Endothelial cell of umbilical vein (primary cell): ENCODE data around the gene NFIA. TPM values are rescaled to one million over a fixed set of nuclear protein-coding genes. Genes with fewer than 3 reads are reported as not detected.

Source experiments
- BruUV-seq: library from RNA; stranded (reverse); fragments of 400-500 nt; replicated peaks from 2 replicates; lab custom pipeline; 2021; lab: Mats Ljungman, UMichigan
- CTCF ChIA-PET: fragments of 300-600, 350-600 bp; sonication (Branson Sonifier 250); formaldehyde crosslinking; loops from one replicate; lab custom pipeline; 2021; ENCODE audit warnings: antibody characterized with exemption, inconsistent platforms; lab: Charles Lee
- POLR2A ChIA-PET: fragments of 300-600, 350-600 bp; sonication (Branson Sonifier 250); formaldehyde crosslinking; loops from one replicate; lab custom pipeline; 2021; ENCODE audit warnings: antibody characterized with exemption, inconsistent platforms; lab: Charles Lee
- DNase-seq: peaks from one replicate; pipeline ENCODE4 v3.0.0-alpha.2; 2011; ENCODE audit warnings: low read depth, low spot score
- FAIRE-seq: peaks from 2 replicates; lab custom pipeline; 2011; peaks lifted over from hg19 to GRCh38; lab: Jason Lieb, UNC
- H2AFZ ChIP-seq: 2 replicates; pipeline ENCODE4 v1.6.0; 2012; ENCODE audit warnings: low read depth, low read length, control low read depth, inconsistent platforms
- H3K27ac ChIP-seq: 2 replicates; pipeline ENCODE4 v1.5.1; 2011; ENCODE audit warnings: low read depth, mild to moderate bottlenecking, control low read depth, low read length, moderate library complexity; ENCODE audit not compliant: insufficient read depth
- H3K27me3 ChIP-seq, 2 experiments: 2 replicates each; pipeline versions ENCODE4 v1.6.0 to v1.6.1; 2011; ENCODE audit warnings: low read length in 2 of 2, mixed read lengths in 1 of 2; ENCODE audit not compliant: control insufficient read depth in 2 of 2, insufficient read depth in 2 of 2
- H3K36me3 ChIP-seq, 2 experiments: 2 replicates in 1 of 2; 3 replicates in 1 of 2; pipeline ENCODE4 v1.5.1; 2011; ENCODE audit warnings: low read length in 2 of 2, mild to moderate bottlenecking in 1 of 2, moderate library complexity in 1 of 2; ENCODE audit not compliant: control insufficient read depth in 2 of 2, insufficient read depth in 2 of 2; ENCODE audit errors: extremely low read depth in 1 of 2
- H3K4me1 ChIP-seq: 3 replicates; pipeline ENCODE4 v1.5.1; 2011; ENCODE audit warnings: mild to moderate bottlenecking, low read length; ENCODE audit not compliant: control insufficient read depth, insufficient read depth; ENCODE audit errors: extremely low read depth
- H3K4me2 ChIP-seq: 2 replicates; pipeline ENCODE4 v1.6.1; 2011; ENCODE audit warnings: low read length, control low read depth, mixed read lengths; ENCODE audit not compliant: insufficient read depth
- H3K4me3 ChIP-seq, 3 experiments: fragments of 200-600 bp in 1 of 3; sonication (generic), shearing (Covaris generic) in 1 of 3; replicated peaks in 1 of 3; 2 replicates each; pipeline ENCODE4 v1.5.1; 2011 to 2016; ENCODE audit warnings: control low read depth in 3 of 3, low read length in 3 of 3, mild to moderate bottlenecking in 2 of 3, inconsistent platforms in 1 of 3, low read depth in 1 of 3, moderate library complexity in 1 of 3; ENCODE audit not compliant: insufficient read depth in 1 of 3
- H3K79me2 ChIP-seq: 2 replicates; pipeline ENCODE4 v1.6.0; 2012; ENCODE audit warnings: low read length, inconsistent platforms; ENCODE audit not compliant: control insufficient read depth, insufficient read depth
- H3K9ac ChIP-seq: replicated peaks from 2 replicates; pipeline ENCODE3; 2011; ENCODE audit warnings: low read length, control low read depth; ENCODE audit not compliant: insufficient read depth; ENCODE audit errors: extremely low read depth
- H3K9me1 ChIP-seq: replicated peaks from 3 replicates; pipeline ENCODE4 v1.6.0; 2011; ENCODE audit warnings: mild to moderate bottlenecking, low read length; ENCODE audit not compliant: control insufficient read depth, insufficient read depth; ENCODE audit errors: extremely low read depth
- H3K9me3 ChIP-seq: replicated peaks from 2 replicates; pipeline ENCODE4 v1.5.1; 2012; ENCODE audit warnings: low read length, inconsistent platforms; ENCODE audit not compliant: control insufficient read depth, insufficient read depth
- H4K20me1 ChIP-seq: replicated peaks from 2 replicates; pipeline ENCODE3; 2011; ENCODE audit warnings: mild to moderate bottlenecking, low read length; ENCODE audit not compliant: control insufficient read depth, insufficient read depth; ENCODE audit errors: extremely low read depth
- EZH2 ChIP-seq: IDR thresholded peaks from 2 replicates; pipeline ENCODE4 v1.6.1; 2012; ENCODE audit warnings: borderline replicate concordance, low read depth, mild to moderate bottlenecking, moderate library complexity, low read length, inconsistent platforms; ENCODE audit not compliant: severe bottlenecking
- FOS ChIP-seq: IDR thresholded peaks from 2 replicates; pipeline ENCODE4 v1.6.1; 2011; ENCODE audit warnings: mild to moderate bottlenecking, low read length, moderate library complexity, borderline replicate concordance; ENCODE audit not compliant: insufficient read depth
- GATA2 ChIP-seq: IDR thresholded peaks from 2 replicates; pipeline ENCODE4 v1.7.0; 2011; ENCODE audit warnings: low read depth, mild to moderate bottlenecking, moderate library complexity, mixed read lengths, low read length; ENCODE audit not compliant: insufficient read length, insufficient read depth
- JUN ChIP-seq: IDR thresholded peaks from 2 replicates; pipeline ENCODE4 v1.6.1; 2011; ENCODE audit warnings: borderline replicate concordance, low read depth; ENCODE audit not compliant: insufficient read length, insufficient read depth
- MYC ChIP-seq: IDR thresholded peaks from one replicate; pipeline ENCODE4 v1.6.1; 2011; ENCODE audit warnings: mild to moderate bottlenecking, low read depth, low read length
- POLR2A ChIP-seq: IDR thresholded peaks from 2 replicates; pipeline ENCODE4 v1.6.1; 2012; ENCODE audit warnings: low read depth, mild to moderate bottlenecking, control low read depth, low read length
- POLR2AphosphoS5 ChIP-seq: IDR thresholded peaks from 2 replicates; pipeline ENCODE4 v1.6.1; 2012; ENCODE audit warnings: low read depth, mild to moderate bottlenecking, control low read depth, low read length, moderate library complexity; ENCODE audit not compliant: insufficient read depth
- dilution Hi-C: fragments of 300-500 bp; cut with MboI; formaldehyde crosslinking; loops from one replicate; pipeline ENCODE4 v1.15.0; 2019; ENCODE audit warnings: low sequenced_read_pairs; ENCODE audit not compliant: extremely low pct_ligation_motif_present
- intact Hi-C: fragments of 100-400 bp; cut with micrococcal nuclease; formaldehyde crosslinking; loops from one replicate; pipeline ENCODE4 v1.10.0; 2022
- polyA plus RNA-seq, 4 experiments: library from polyadenylated mRNA; depleted of rRNA in 3 of 4; stranded (reverse) in 3 of 4; unstranded in 1 of 4; fragments of >200 nt; gene quantifications; 2 replicates each; pipeline versions ENCODE4 v1.2.1 to v1.2.3, GENCODE V29; 2011 to 2012; ENCODE audit warnings: missing spikeins in 1 of 4
- total RNA-seq: library from RNA; stranded (reverse); gene quantifications from 2 replicates; pipeline ENCODE4 v1.2.3, GENCODE V29; 2021
- TF ChIP-seq, protein P1 (sequence below), 2 donors: IDR thresholded peaks; 1 replicate in 1 of 2; 2 replicates in 1 of 2; pipeline ENCODE4 v1.5.1; 2011; ENCODE audit warnings: low read length in 2 of 2, mild to moderate bottlenecking in 2 of 2, moderate library complexity in 2 of 2, control low read depth in 1 of 2, inconsistent platforms in 1 of 2, low read depth in 1 of 2; ENCODE audit not compliant: insufficient read depth in 1 of 2; ENCODE audit errors: extremely low read depth in 1 of 2
- TF ChIP-seq, protein P2 (sequence below): IDR thresholded peaks from 2 replicates; pipeline ENCODE4 v1.6.1; 2011; ENCODE audit not compliant: insufficient read depth, insufficient read length

Gene NFIA
- total and polyA plus RNA-seq, 2 donors (not counting 3 experiments of a cell fraction or from before 2014, with no cell fraction given) = 25.5 to 47.0 TPM

DNA sequence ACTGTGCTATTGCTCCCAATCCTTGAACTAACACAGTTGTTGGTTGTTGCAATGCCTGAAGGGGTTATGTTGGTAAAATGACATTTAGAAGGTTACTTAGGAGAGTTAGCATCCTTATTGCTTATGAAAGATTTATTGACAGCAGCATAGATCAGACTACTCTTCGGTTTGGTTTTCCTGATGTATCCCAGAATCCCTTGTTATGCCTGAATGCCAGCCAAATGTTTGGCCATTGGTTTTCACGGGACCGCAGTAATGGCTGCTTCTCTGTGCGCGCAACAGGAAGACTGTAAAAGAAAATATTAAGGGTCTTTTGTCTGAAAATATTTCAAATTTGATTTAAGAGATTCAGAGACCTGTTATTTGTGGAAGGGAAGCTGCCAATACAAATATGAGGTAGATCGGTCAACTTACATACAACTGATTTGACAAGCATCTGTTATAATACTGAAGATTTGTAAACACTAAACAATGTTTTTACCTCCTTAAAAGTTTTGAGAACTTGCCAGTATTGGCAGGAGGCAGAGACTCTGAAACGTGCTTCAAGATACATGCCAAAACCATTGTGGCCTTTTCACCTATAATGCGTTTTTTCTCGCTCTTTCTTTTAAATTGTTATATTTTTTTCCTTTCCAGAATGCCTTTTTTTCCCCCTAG lies 8.3 kb downstream of the NFIA start:
- H3K9me1 ChIP-seq = no peaks in the 10 kb centered on the region
- no peak overlapping the region for H3K4me2 ChIP-seq
- no peak for TF ChIP-seq FOS
- TF ChIP-seq, protein P1, sequence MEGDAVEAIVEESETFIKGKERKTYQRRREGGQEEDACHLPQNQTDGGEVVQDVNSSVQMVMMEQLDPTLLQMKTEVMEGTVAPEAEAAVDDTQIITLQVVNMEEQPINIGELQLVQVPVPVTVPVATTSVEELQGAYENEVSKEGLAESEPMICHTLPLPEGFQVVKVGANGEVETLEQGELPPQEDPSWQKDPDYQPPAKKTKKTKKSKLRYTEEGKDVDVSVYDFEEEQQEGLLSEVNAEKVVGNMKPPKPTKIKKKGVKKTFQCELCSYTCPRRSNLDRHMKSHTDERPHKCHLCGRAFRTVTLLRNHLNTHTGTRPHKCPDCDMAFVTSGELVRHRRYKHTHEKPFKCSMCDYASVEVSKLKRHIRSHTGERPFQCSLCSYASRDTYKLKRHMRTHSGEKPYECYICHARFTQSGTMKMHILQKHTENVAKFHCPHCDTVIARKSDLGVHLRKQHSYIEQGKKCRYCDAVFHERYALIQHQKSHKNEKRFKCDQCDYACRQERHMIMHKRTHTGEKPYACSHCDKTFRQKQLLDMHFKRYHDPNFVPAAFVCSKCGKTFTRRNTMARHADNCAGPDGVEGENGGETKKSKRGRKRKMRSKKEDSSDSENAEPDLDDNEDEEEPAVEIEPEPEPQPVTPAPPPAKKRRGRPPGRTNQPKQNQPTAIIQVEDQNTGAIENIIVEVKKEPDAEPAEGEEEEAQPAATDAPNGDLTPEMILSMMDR (IDR thresholded peaks at IDR 0.05; ENCODE audit: extremely low read depth in 1 of 2, insufficient read depth in 1 of 2, low read depth in 1 of 2, low read length in 2 of 2) = no peak
- TF ChIP-seq JUN = no peak
- TF ChIP-seq EZH2 = no peak
- TF ChIP-seq GATA2 = no peak
- no peak for TF ChIP-seq MYC
- TF ChIP-seq, protein P2, sequence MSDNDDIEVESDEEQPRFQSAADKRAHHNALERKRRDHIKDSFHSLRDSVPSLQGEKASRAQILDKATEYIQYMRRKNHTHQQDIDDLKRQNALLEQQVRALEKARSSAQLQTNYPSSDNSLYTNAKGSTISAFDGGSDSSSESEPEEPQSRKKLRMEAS = no peak
- no peak for TF ChIP-seq POLR2AphosphoS5
- TF ChIP-seq POLR2A = no peak
- no peak overlapping the region for H3K27ac ChIP-seq
- peaks cover 2% of the 10 kb centered on the region for H4K20me1 ChIP-seq
- peaks cover 64% of the 10 kb centered on the region for H3K79me2 ChIP-seq
- FAIRE-seq = no peak
- DNase-seq = no peak
- no peak overlapping the region for H3K4me3 ChIP-seq
- peaks cover 3 to 5% of the 10 kb centered on the region in 2 experiments for H3K36me3 ChIP-seq
- H3K27me3 ChIP-seq = no peaks in the 10 kb centered on the region
- BruUV-seq = no TSS peak
- CTCF ChIA-PET = no interaction called here
- H3K9me3 ChIP-seq = no peaks in the 10 kb centered on the region
- dilution Hi-C loops (no loop called here), intact Hi-C loops (no loop called here)
- POLR2A ChIA-PET = no interaction called here
- no peak overlapping the region for H2AFZ ChIP-seq
- peaks cover 9% of the 10 kb centered on the region for H3K4me1 ChIP-seq
- no peak overlapping the region for H3K9ac ChIP-seq
